Suppressor macrophage (primary cell): ENCODE results near the gene STAM2.
"Not testable (repeated sequence)": the region's sequence is repeated elsewhere in the genome, so short reads cannot be mapped to it uniquely, and the experiment has no call there.

ENCODE experiments used
- DNase-seq, 4 experiments: peaks; one replicate each; pipeline ENCODE4 v3.0.0-alpha.2; 2020 to 2022

Gene STAM2

DNA sequence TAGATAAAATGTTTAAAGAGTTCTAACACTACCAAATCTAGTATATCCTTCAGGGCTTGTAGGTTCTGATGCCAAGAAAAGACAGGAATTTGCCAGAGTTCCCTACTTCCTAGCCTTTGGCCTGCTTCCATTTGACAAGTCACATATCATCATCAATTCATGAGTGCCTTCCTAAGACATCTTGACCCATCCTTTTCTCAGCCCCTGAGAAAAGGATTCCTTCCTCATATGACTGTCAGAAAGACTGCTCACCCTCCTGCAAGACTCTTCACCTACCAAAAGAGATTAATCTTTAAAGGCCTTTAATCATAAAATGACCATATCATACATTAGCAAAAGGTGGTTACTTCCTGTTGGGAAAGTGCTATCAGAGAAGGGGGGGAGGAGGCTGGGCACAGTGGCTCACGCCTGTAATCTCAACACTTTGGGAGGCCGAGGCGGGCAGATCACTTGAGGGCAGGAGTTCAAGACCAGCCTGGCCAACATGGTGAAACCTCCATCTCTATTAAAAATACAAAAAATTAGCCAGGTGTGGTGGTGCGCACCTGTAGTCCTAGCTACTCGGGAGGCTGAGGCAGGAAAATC is 3.3 kb downstream of the STAM2 start:
- peak in 1 of 4 experiments; percentile 22 for DNase-seq

DNA sequence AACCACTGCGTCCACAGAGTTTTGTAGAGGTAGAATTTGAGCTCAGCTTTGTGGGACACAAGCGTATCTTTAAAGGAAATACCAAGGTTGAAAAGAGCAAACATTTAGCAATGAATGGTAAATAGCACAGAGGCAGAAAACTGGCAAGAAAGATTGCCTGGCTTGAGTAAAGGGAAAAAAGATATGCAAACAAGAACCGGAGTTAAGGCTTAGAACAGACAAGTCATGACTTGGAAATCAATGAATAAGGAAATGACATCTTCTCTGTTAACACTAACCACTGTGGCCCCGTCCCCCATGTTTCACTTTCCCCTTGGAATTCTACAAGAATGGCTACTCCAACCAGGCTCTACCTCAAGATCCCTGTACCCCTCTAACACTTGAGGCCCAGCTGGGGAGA is 3.8 kb downstream of the STAM2 start:
- DNase-seq = peak in 2 of 4 experiments; percentile 9 to 16

DNA sequence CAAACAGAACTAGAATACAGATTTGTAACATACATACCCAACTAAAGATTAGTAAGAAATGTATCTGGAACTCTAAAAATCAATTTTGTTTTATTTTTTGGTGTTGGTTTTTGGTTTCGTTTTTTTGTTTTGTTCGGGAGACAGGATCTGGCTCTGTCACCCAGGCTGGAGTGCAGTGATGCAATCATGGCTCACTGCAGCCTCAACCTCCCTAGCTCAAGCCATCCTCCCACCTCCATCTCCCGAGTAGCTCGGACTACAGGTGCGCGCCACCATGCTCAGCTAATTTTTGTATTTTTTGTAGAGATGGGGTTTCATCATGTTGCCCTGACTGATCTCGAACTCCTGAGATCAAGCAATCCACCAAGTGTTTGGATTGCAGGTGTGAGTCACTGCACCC is 6.4 kb downstream of the STAM2 start:
- DNase-seq = not testable (repeated sequence)

DNA sequence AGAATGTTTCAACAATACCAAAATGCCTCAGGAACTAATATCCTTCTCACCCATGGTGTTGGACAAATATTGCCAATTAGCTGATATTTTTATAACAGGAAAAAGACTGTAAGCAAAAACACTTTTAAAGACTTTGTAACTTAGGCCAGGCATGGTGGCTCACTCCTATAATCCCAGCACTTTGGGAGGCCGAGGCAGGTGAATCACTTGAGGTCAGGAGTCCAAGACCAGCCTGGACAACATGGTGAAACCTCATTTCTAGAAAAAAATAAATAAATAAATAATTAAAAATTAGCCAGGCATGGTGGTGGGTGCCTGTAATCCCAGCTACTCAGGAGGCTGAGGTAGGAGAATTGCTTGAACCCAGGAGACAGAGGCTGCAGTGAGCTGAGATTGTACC is 8.1 kb downstream of the STAM2 start:
- DNase-seq = not testable (repeated sequence)

DNA sequence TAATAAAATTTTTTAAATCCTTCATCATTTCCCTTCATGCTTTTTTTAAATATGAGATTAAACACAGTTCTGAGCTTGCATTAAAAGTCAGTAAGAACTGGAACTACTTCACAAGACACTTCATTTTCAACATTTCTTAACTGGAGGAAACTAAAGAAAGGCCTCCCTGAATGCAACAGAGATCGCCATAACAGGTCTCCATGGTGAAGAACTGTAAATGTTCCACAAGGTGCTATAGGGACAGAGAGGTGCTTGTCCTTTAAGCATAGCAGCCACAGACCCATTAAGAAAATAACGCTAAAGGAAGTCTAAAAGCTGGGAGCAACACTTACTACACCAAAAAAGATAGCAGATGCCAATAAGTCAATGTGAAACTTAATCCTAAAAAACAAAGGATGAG is 8.5 kb downstream of the STAM2 start:
- no peak for DNase-seq

DNA sequence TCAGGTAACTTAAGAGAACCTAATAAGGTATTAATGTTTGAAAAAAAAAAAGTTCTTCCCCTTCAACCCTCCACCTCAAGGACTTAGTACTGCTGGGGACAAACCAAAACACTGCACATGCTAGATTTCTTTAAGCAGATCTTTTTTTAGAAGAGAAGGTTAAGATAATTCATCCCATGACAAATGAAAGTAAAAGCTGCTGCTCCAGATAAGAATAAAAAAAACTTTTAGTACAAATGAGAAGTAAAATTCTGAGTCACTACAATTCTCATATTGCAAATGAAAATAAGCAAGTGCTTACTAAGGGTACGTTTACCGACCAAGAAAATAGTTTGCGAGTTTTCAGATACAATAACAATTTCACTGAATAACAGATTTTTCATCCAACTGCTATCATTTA is 8.9 kb downstream of the STAM2 start:
- DNase-seq = peak in 2 of 4 experiments; percentile 37 to 41

DNA sequence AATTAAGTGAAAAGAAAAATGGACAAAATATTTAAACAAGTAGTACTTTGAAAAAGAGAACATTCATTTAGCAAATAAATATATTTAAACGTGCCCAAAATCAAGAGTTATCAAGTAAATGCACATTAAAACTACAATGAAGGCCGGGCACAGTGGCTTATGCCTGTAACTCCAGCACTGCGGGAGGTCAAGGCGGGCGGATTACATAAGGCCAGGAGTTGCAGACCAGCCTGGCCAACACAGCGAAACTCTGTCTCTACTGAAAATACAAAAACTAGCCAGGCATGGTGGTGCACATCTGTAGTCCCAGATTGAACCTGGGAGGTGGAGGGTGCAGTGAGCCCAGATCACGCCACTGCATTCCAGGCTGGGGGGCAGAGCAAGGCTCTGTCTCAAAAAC is 9.8 kb downstream of the STAM2 start:
- no peak for DNase-seq

DNA sequence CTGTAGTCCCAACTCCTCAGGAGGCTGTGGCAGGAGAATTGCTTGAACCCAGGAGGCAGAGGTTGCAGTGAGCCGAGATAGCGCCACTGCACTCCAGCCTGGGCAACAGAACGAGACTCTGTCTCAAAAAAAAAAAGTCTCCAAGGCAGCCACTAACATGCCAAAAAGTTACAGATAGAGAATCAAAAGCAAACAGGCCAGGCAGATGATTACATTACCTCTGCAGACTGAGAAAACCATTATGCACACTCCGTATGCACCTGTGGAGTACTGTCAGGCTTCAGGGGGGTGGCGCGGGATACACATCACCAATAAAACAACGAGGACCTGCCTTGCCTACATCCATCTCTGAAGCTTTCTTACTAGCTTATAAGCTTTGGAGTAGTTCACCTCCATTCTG is 10.3 kb downstream of the STAM2 start:
- no peak for DNase-seq

DNA sequence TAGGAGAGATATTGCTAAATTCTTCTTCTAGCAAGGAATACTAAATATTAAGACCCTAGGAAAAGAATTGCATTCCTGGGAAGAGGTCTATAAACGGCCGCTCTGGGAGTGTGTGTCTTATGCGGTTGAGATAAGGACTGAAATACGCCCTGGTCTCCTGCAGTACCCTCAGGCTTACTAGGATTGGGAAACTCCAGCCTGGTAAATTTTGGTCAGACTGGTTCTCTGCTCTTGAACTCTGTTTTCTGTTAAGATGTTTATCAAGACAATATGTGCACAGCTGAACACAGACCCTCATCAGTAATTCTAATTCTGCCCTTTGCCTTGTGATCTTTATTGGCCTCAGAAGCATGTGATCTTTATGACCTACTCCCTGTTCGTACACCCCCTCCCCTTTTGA is 11.9 kb downstream of the STAM2 start:
- DNase-seq = not testable (repeated sequence)

DNA sequence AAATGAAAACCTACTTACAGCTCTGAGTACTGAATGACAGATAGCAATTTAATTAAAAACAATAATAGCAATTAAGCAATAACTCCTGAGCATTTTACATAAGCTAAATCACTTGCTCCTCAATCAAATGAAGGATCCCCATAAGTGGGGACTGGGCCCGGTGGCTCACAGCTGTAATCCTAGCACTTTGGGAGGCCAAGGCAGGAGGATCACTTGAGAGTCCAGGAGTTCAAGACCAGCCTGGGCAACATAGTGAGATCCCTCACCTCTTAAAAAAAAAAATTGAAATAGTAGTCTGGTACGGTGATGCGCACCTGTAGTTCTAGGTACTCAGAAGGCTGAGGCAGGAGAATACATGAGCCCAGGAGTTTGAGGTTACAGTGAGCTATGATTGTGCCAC is 13.4 kb downstream of the STAM2 start:
- no peak for DNase-seq

DNA sequence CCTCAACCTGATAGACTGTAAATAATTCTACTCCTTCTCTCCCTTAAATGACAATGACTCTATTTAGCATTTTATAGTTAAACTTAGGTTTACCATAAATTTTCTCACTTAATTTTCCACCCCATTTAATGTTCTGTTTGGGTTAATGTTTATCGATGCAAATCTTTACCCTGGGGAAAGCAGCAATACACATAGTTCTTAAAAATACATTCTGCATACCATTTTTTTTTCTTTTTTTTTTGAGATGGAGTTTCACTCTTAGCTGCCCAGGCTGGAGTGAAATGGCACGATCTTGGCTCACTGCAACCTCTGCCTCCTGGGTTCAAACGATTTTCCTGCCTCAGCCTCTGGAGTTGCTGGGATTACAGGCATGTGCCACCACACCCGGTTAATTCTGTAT is 14.0 kb downstream of the STAM2 start:
- DNase-seq = no peak

DNA sequence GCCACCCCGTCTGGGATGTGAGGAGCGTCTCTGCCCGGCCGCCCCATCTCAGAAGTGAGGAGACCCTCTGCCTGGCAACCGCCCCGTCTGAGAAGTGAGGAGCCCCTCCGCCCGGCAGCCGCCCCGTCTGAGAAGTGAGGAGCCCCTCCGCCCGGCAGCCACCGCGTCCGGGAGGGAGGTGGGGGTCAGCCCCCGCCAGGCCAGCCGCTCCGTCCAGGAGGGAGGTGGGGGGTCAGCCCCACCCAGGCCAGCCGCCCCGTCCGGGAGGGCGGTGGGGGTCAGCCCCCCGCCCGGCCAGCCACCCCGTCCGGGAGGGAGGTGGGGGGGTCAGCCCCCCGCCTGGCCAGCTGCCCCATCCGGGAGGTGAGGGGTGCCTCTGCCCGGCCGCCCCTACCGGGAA is 15.2 kb downstream of the STAM2 start:
- not testable (repeated sequence) for DNase-seq

DNA sequence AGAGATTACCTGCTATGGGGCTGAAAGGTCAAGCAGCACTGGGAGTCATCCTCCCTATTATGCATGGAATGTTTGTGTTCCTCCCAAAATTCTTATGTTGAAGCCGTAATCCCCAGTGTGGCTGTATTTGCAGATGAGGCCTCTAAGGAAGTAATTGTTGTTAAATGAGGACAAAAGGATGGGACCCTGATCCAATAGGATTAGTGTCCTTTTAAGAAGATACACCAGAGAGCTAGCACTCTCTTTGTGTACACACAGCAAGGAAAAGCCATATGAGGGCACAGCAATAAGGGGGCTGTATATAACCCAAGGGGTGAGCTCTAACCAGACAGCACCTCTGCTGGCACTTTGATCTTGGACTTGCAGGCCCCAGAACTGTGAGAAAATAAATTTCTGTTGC is 18.3 kb downstream of the STAM2 start:
- no peak for DNase-seq

DNA sequence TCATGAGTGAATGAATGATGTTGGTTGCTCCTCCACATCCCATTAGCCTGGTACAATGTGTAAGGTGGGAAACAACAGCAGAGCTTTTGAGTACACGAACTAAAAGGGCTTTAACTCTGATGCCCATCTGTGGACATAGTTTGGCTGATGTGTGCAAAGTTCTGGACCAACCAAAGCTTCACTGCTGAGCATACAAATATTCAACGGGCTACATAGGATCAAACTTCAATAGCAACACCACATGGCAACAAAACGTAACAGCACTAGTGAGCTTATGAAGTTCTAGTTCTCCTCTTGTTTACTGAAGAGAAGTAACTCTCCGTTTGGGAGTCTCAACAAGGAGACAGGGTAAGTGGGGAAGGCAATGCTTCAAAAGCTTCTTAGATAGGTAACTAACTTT is 20.4 kb downstream of the STAM2 start:
- DNase-seq = peak in 1 of 4 experiments; percentile 9

DNA sequence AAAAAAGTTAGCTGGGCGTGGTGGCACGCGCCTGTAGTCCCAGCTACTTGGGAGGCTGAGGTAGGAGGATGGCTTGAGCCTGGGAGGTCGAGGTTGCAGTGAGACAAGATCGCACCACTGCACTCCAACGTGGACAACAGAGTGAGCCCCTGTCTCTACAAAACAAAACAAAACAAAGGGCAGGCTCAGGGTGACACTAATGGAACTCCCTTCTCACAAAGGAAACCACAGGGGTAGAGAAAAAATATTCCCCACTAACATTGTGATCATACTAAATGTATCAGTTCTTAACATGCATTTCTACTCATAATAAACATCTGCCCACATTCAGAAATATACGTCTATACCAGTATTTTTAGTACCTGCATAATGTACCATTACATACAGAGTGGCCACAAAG is 21.1 kb downstream of the STAM2 start:
- no peak for DNase-seq

DNA sequence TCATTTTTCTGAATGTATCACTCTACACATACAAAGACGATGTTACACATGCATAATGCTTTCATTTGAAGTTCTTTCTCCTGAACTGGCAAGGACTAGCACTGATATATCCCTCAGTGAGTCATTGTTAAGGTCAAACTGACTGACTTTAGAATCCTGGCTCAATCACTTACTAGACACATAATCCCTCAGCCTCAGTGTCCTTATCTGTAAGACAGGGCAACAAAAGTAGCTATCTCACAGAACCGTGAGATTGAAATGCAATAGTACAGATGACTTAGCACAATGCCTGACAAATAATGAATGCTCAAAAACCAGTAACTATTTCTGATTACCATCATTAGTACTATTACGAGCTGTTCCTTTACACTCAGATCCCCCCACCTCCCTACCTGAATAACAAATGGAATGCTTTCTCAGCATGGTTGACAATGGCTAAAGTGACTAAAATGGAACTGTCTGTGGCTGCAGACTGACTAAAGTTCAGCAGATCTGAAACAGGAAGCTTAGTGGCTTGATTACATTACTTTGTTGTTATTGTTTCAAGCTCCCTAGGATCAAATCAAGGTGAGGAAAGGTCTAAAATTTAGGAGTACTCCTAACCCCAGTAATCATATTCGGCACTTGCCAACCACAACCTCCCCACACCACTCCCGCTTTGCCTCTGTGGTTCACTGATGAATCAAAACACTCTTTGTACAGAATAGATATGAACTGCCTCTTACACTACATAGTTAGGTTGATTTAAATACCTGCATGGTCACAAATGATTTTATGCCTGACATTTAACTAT is 40.9 kb downstream of the STAM2 start:
- DNase-seq = peak in 1 of 4 experiments; percentile 7

DNA sequence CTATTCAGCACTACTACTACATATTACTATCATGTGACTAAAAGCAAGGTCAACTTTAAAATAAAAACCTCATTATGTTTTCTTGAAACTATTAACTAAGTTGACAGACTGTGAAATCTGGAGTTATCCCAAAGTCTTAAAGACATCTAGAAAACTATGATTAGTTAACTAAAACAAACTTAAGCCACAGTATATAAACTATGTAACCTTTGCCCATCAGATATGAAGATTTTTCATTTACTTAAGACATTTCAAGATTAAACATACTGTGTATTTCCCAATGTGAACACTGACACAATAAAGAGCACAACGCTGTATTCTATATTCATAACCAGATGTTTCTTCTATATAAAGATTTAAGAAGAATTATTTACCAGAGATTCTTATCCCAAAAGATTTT is 43.3 kb downstream of the STAM2 start:
- DNase-seq = no peak

DNA sequence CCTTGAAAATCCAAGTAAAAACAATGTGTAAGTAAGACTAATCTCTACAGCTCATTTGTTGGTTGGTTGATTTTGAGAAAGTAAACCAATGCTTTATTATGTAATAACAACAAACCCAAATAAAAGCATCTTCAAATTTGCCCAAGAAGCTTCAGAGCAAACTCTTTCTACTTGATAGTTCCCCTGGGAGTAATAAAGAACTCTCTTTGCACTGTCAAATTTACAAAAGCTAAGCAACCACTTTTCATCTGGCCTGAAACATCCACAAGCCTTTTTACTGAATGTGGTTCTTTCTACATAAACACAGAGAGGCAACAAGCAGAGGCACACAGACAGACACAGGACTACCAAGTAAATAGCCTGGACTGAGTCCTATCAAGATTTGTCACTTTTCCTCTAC is 47.9 kb downstream of the STAM2 start:
- DNase-seq = no peak

DNA sequence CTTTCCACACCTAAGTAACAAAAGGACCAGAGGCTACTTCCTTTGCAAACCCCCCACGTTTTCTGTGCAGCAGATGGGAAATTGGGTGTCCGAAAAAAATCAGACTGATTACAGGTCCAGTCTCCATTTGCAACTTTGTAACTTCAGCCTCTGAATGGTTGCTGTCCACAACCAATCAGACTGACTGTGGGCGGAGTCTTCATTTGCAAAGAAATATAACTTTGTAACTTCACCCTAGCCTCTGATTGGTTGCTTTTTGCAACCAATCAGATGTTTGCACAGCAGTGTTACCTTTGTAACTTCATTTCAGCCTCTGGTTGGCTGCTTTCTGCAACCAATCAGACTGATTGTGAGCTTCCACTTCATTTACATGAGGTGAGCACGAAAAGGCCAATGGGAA is 48.9 kb downstream of the STAM2 start:
- DNase-seq = no peak

DNA sequence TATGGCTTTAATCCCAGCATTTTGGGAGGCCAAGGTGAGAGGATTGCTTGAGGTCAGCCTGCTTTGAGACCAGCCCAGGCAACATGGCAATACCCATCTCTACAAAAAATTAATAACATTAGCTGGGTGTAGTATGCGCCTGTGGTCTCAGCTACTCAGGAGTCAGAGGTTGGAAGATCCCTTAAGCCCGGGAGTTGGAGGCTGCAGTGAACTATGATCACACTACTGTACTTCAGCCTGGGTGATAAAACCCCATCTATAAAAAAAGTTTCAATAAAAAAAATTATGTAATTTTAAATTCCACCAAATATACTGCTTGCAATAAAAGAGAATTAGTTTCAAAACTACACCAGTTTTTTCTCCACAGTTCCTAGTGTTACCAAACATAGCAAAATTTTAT is 53.4 kb downstream of the STAM2 start:
- DNase-seq = no peak

DNA sequence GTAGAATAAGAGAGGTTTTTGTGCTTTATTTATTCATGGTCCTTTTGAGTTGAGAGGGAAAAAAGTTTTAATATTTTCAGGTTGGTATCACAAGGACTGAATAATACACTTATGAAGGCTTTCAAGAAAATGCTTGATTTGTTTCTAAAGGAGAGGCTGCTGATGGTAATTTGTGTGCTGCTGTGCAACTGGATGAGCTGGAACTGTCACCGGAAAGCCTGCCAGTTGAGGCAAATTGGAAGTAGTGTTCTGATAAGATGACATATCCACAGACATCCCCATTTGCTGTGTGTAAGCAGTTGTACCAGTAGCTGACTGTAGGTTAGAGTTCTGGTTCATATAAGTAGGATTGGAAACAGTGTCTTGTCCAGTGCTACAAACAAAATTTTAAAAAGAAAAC is 55.1 kb downstream of the STAM2 start:
- no peak for DNase-seq

DNA sequence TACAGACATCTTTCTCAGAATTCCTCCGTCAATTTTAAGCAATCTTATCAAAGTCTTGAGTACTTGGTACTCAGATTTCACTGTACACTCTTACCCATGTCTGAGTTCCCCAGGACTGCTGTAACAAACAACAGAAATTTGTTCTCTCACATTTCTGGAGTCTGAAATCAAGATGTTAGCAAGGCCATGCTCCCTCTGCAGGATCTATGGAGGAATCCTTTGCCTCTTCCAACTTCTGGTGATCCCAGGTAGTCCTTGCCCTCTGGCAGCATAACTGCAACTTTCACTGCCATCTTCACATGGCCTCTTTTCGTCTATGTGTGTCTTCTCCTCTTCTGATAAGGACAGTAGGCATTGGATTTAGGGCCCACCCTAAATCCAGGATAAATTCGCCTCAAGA is 59.6 kb downstream of the STAM2 start:
- peak in 2 of 4 experiments; percentile 13 to 16 for DNase-seq

DNA sequence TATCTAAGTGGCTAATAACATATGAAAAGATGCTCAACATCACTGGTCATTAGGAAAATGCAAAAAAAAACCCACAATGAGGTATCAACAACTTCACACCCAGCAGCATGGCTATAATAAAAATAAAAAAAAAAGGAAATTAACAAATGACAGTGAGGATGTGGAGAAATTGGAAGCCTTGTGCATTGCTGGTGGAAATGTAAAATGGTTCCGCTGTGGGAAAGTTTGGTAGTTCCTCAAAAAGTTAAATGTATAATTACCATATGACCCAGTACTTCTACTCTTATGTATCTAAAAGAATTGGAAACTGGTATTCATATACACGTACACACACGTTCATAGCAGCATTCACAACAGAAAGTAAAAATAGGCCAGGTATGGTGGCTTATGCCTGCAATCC is 61.2 kb downstream of the STAM2 start:
- peak in 3 of 4 experiments; percentile 29 to 52 (median 39) for DNase-seq

DNA sequence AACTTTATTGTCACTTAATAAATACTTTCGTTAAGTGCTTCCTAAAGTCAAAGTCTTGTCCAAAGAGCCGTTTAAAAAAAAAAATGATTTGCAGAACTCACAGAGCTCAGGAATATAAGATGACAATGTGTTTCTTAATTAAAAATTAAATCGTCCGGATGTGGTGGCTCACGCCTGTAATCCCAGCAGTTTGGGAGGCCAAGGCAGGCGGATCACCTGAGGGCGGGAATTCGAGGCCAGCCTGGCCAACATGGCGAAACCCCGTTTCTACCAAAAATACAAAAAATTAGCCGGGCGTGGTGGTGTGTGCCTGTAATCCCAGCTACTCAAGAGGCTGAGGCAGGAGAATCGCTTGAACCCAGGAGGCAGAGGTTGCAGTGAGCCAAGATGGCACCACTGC is 68.4 kb downstream of the STAM2 start:
- DNase-seq = not testable (repeated sequence)

DNA sequence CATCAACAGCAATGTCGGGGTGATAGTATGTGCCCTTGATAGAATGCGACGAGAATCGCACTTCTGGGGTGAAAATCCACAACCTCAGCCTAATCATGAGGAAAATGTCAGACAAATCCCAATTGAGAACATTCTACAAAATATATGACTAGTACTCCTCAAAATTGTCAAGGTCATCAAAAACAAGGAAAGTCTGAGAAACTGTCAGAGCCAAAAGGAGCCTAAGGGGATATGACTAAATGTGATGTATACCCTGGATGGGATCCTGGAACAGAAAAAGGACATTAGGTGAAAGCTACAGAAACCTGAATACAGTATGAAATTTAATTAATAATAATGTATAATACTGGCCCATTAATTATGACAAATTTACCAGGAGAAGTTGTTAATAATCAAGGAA is 69.1 kb downstream of the STAM2 start:
- DNase-seq = no peak
